ENCODE results near the gene ZCCHC10.
"Not testable (repeated sequence)": the region's sequence is repeated elsewhere in the genome, so short reads cannot be mapped to it uniquely, and the experiment has no call there.

The ZCCHC10 gene

GRCh38 chr5:133025804-133026663 is at the start of gene ZCCHC10:
Gene ZCCHC10 (minus strand): TSS chr5:133026549. CDS start chr5:133026537, 12 bp downstream.
- peak; percentile 80 to 84 (median 82) for DNase-seq (ENCODE audit: low read depth in 3 of 3)

- no peak for DNase-seq (ENCODE audit: low read depth in 3 of 3)
Measured at GRCh38 chr5:133075572-133076536, 49.5 kb upstream of the ZCCHC10 start.

- DNase-seq (ENCODE audit: low read depth in 3 of 3) = no peak
Measured at GRCh38 chr5:133072021-133072420, 45.7 kb upstream of the ZCCHC10 start.

- DNase-seq (ENCODE audit: low read depth in 3 of 3) = no peak
Measured at GRCh38 chr5:133066045-133066444, 39.7 kb upstream of the ZCCHC10 start.

GRCh38 chr5:133065471-133065870 is 39.1 kb upstream of the ZCCHC10 start:
- DNase-seq (ENCODE audit: low read depth in 3 of 3) = no peak

GRCh38 chr5:133063965-133064364 is 37.6 kb upstream of the ZCCHC10 start:
- DNase-seq (ENCODE audit: low read depth in 3 of 3) = no peak

- DNase-seq (ENCODE audit: low read depth in 3 of 3) = no peak
Measured at GRCh38 chr5:133062276-133062675, 35.9 kb upstream of the ZCCHC10 start.

- no peak for DNase-seq (ENCODE audit: low read depth in 3 of 3)
Measured at GRCh38 chr5:133059621-133060020, 33.3 kb upstream of the ZCCHC10 start.

- DNase-seq (ENCODE audit: low read depth in 3 of 3) = no peak
Measured at GRCh38 chr5:133056891-133057290, 30.5 kb upstream of the ZCCHC10 start.

GRCh38 chr5:133054697-133055471 is 28.5 kb upstream of the ZCCHC10 start:
- no peak for DNase-seq (ENCODE audit: low read depth in 3 of 3)

GRCh38 chr5:133053448-133053847 is 27.1 kb upstream of the ZCCHC10 start:
- DNase-seq (ENCODE audit: low read depth in 3 of 3) = no peak

- peak; percentile 5 to 29 (median 21) for DNase-seq (ENCODE audit: low read depth in 3 of 3)
Measured at GRCh38 chr5:133052317-133053175, 26.2 kb upstream of the ZCCHC10 start.

GRCh38 chr5:133051542-133052316 is 25.4 kb upstream of the ZCCHC10 start, which contains the start of gene HSPA4:
Gene HSPA4 (plus strand): TSS chr5:133052013. CDS start chr5:133052251, 238 bp downstream.
- DNase-seq (ENCODE audit: low read depth in 3 of 3) = peak; percentile 91 to 96 (median 96)

- no peak for DNase-seq (ENCODE audit: low read depth in 3 of 3)
Measured at GRCh38 chr5:133051061-133051541, 24.8 kb upstream of the ZCCHC10 start.

GRCh38 chr5:133050521-133050920 is 24.2 kb upstream of the ZCCHC10 start:
- no peak for DNase-seq (ENCODE audit: low read depth in 3 of 3)

GRCh38 chr5:133049726-133050048 is 23.3 kb upstream of the ZCCHC10 start:
- no peak for DNase-seq (ENCODE audit: low read depth in 3 of 3)

- no peak for DNase-seq (ENCODE audit: low read depth in 3 of 3)
Measured at GRCh38 chr5:133048993-133049725, 22.8 kb upstream of the ZCCHC10 start.

GRCh38 chr5:133047404-133047803 is 21.1 kb upstream of the ZCCHC10 start:
- no peak for DNase-seq (ENCODE audit: low read depth in 3 of 3)

GRCh38 chr5:133046560-133046959 is 20.2 kb upstream of the ZCCHC10 start:
- DNase-seq (ENCODE audit: low read depth in 3 of 3) = not testable (repeated sequence)
